Heart right ventricle (tissue), 16 donors: ENCODE data around the gene TAC3. TPM values are rescaled to one million over a fixed set of nuclear protein-coding genes. Genes with fewer than 3 reads are reported as not detected.
A peak's percentile ranks its signal among the peaks of the same experiment; 100 is the strongest.

Source experiments
- ATAC-seq, 8 donors: fragments of 200-7000 bp; cut with Tn5 transposase; one replicate each; pipeline ENCODE4 v1.9.1; 2020; ENCODE audit warnings: mild to moderate bottlenecking in 8 of 8, moderate library complexity in 8 of 8, moderate number of reproducible peaks in 1 of 8
- DNase-seq, 2 donors: peaks; one replicate each; pipeline ENCODE4 v3.0.0-alpha.2; 2020
- H3K27ac ChIP-seq, 10 donors: fragments of 200-600 bp; sonication (generic) in 2 of 10; one replicate each; pipeline versions ENCODE4 v1.5.0 to v1.8.0; 2020 to 2022; ENCODE audit warnings: mild to moderate bottlenecking in 3 of 10
- H3K27me3 ChIP-seq, 7 donors: fragments of 200-600 bp; one replicate each; pipeline ENCODE4 v1.8.0; 2021 to 2022; ENCODE audit warnings: mild to moderate bottlenecking in 2 of 7
- H3K36me3 ChIP-seq, 9 donors: fragments of 200-600 bp; sonication (generic) in 1 of 9; one replicate each; pipeline versions ENCODE4 v1.5.0 to v1.8.0; 2020 to 2022; ENCODE audit warnings: mild to moderate bottlenecking in 2 of 9
- H3K4me1 ChIP-seq, 9 donors: fragments of 200-600 bp; sonication (generic) in 1 of 9; one replicate each; pipeline versions ENCODE4 v1.5.0 to v1.8.0; 2020 to 2022; ENCODE audit warnings: mild to moderate bottlenecking in 4 of 9
- H3K4me3 ChIP-seq, 10 donors: fragments of 200-600 bp; sonication (generic) in 2 of 10; one replicate each; pipeline versions ENCODE4 v1.5.0 to v1.8.0; 2020 to 2022; ENCODE audit warnings: mild to moderate bottlenecking in 7 of 10, moderate library complexity in 2 of 10
- H3K9me3 ChIP-seq, 11 donors: fragments of 200-600 bp in 10 of 11; sonication (generic) in 2 of 11; one replicate each; pipeline versions ENCODE4 v1.5.0 to v1.8.0; 2013 to 2022; ENCODE audit warnings: mild to moderate bottlenecking in 2 of 11, control low read depth in 1 of 11, moderate library complexity in 1 of 11
- CTCF ChIP-seq, 9 donors: fragments of 200-600 bp; sonication (generic) in 2 of 9; IDR thresholded peaks; one replicate each; pipeline versions ENCODE4 v1.5.0 to v1.8.0; 2021 to 2022; ENCODE audit warnings: antibody characterized with exemption in 9 of 9, mild to moderate bottlenecking in 5 of 9, moderate library complexity in 1 of 9
- WGBS, 2 donors: extraction: QIAGEN DNeasy Blood & Tissue Kit; methylation state at CpG; one replicate each; pipeline ENCODE4 v1.1.7; 2013; ENCODE audit warnings: inconsistent platforms in 1 of 2; 5-methylcytosine and 5-hydroxymethylcytosine counted together
- intact Hi-C, 10 donors: fragments of 100-400 bp; cut with DNase I; formaldehyde crosslinking; loops; one replicate each; pipeline versions ENCODE4 v1.11.1 to v1.14.2; 2022
- polyA plus RNA-seq, 2 donors: library from polyadenylated mRNA; stranded (reverse); fragments of 200-250 nt; gene quantifications; one replicate each; pipeline ENCODE4 v1.2.3, GENCODE V29; 2013
- total RNA-seq, 10 donors: library from RNA; stranded (reverse); fragmentation: NEBNext Ultra II Directional in 3 of 10; extraction: Animal tissue kit (Norgen Biotek cat#: 25700) in 3 of 10; gene quantifications; one replicate each; pipeline versions ENCODE4 v1.2.1 to v1.2.4, GENCODE V29; 2021 to 2023
- donor health status: Arrhythmogenic right ventricular cardiomyopathy.
- donor health status: ischemic (EF 13 %, LVEDD 7.1; RV severe dilation, severe dysfunction).
- donor health status: healthy with polysubstance abuse.
- donor health status: DM: no; HTN: yes; CAD: no.
- donor health status: DM: no; HTN: no; CAD: no.
- donor health status: ischemic (EF 25% LVEDD 6.9; RV normal size, moderate dysfunction).
- donor health status: ischemic (EF 25% LVEDD 5.7; RV mildly dilated, moderate dysfunction).
- donor health status: healthy.
- donor health status: DM: yes; HTN: yes; CAD: no.
- donor health status: Ischemic cardiomyopathy.
- donor health status: ischemic (EF 35%, LVEDD 5.7; RV mildly dilated, moderate dysfunction).
- donor health status: nonischemic (EF 11% LVEDD 7.7; RV severe dilation, severe dysfunction).
- donor health status: DM: yes; HTN: yes; CAD: no.
- donor health status: PGD.
- donor health status: ischemic (EF 29% LVEDD 5.4; RV normal size, mild dysfunction).
- donor health status: nonischemic (EF 23%, LVEDD 6.1; RV moderate dilation, normal function).

Gene TAC3
- total and polyA plus RNA-seq, 12 donors: not detected

- ATAC-seq: no peak
- TF ChIP-seq CTCF (IDR thresholded peaks at IDR 0.05): no peak
- no peak for DNase-seq
- no peaks in the 10 kb centered on the region for H3K9me3 ChIP-seq
- no peak overlapping the region for H3K27ac ChIP-seq
- H3K36me3 ChIP-seq: peaks cover 0 to 72% (median 24%) of the 10 kb centered on the region in 9 donors
- peaks cover 0 to 26% (median 14%) of the 10 kb centered on the region in 9 donors for H3K4me1 ChIP-seq
- H3K27me3 ChIP-seq: no peaks in the 10 kb centered on the region
- 74 to 83% methylated on average over 4 of the region's 4 CpGs for WGBS, 2 donors
- intact Hi-C loops: no loop called here
- no peak overlapping the region for H3K4me3 ChIP-seq
Observed at GRCh38 chr12:56998981-56999380, 17.3 kb downstream of the TAC3 start.

GRCh38 chr12:56998316-56998715 is 18.0 kb downstream of the TAC3 start:
- no peak for DNase-seq

GRCh38 chr12:56996793-56997545 is 19.4 kb downstream of the TAC3 start:
- ATAC-seq (peak in 2 of 8 donors; percentile 8 to 33), DNase-seq (no peak)
- H3K4me1 ChIP-seq: peaks cover 0 to 27% (median 16%) of the 10 kb centered on the region in 9 donors
- H3K4me3 ChIP-seq: no peak overlapping the region
- WGBS, 2 donors: 66 to 70% methylated on average over 12 of the region's 12 CpGs
- H3K27me3 ChIP-seq: no peaks in the 10 kb centered on the region
- intact Hi-C loops: no loop called here
- H3K9me3 ChIP-seq: no peaks in the 10 kb centered on the region
- TF ChIP-seq CTCF (IDR thresholded peaks at IDR 0.05): no peak
- peaks cover 0 to 52% (median 5%) of the 10 kb centered on the region in 9 donors for H3K36me3 ChIP-seq
- no peak overlapping the region for H3K27ac ChIP-seq

More at GRCh38 chr12:56998316-56998715, 18.0 kb downstream of the TAC3 start:
- 86 to 90% methylated on average over 6 of the region's 6 CpGs for WGBS, 2 donors
- ATAC-seq: no peak
- H3K27ac ChIP-seq: no peak overlapping the region
- no peak overlapping the region for H3K4me3 ChIP-seq
- intact Hi-C loops: no loop called here
- peaks cover 0 to 26% (median 14%) of the 10 kb centered on the region in 9 donors for H3K4me1 ChIP-seq
- no peaks in the 10 kb centered on the region for H3K9me3 ChIP-seq
- no peaks in the 10 kb centered on the region for H3K27me3 ChIP-seq
- H3K36me3 ChIP-seq: peaks cover 0 to 65% (median 18%) of the 10 kb centered on the region in 9 donors
- no peak for TF ChIP-seq CTCF (IDR thresholded peaks at IDR 0.05)

- intact Hi-C loops: no loop called here
- peaks cover 0 to 42% (median 3%) of the 10 kb centered on the region in 9 donors for H3K36me3 ChIP-seq
- ATAC-seq: no peak
Observed at GRCh38 chr12:56995930-56996496, 20.3 kb downstream of the TAC3 start.

More at GRCh38 chr12:56995930-56996496, 20.3 kb downstream of the TAC3 start:
- no peak overlapping the region for H3K4me3 ChIP-seq
- peaks cover 0 to 27% (median 14%) of the 10 kb centered on the region in 9 donors for H3K4me1 ChIP-seq
- H3K27me3 ChIP-seq: no peaks in the 10 kb centered on the region
- H3K9me3 ChIP-seq: no peaks in the 10 kb centered on the region
- 92 to 94% methylated on average over 11 of the region's 11 CpGs for WGBS, 2 donors
- no peak for TF ChIP-seq CTCF (IDR thresholded peaks at IDR 0.05)
- H3K27ac ChIP-seq: no peak overlapping the region
- no peak for DNase-seq
